Activated CD8-positive, alpha-beta T cell treated with anti-CD3 and anti-CD28 coated beads, Interleukin-2, amount 10 ng/mL, durations not matched to agents 7 days and 5 days (primary cell): ENCODE measurements around the gene SLC22A12. TPM values are rescaled to one million over a fixed set of nuclear protein-coding genes. Genes with fewer than 3 reads are reported as not detected.

Experiments
- ATAC-seq: fragments of 150-1000 bp; cut with Tn5 transposase; one replicate; pipeline ENCODE4 v1.10.0; 2021; ENCODE audit warnings: moderate library complexity
- CTCF ChIA-PET: fragments of 350-600 bp; sonication (Branson Sonifier 250); formaldehyde crosslinking; loops from one replicate; lab custom pipeline; 2021; ENCODE audit warnings: antibody characterized with exemption; lab: Charles Lee
- POLR2A ChIA-PET: fragments of 350-600 bp; sonication (Branson Sonifier 250); formaldehyde crosslinking; loops from one replicate; lab custom pipeline; 2021; ENCODE audit warnings: antibody characterized with exemption; lab: Charles Lee
- DNase-seq: peaks from one replicate; pipeline ENCODE4 v3.0.0-alpha.2; 2020
- H3K27ac Mint-ChIP-seq: one replicate; pipeline ENCODE4 v1.8.0; 2021; ENCODE audit warnings: mild to moderate bottlenecking, mixed read lengths
- H3K27me3 Mint-ChIP-seq: one replicate; pipeline ENCODE4 v1.8.0; 2021; ENCODE audit warnings: low read depth, mixed read lengths
- H3K36me3 Mint-ChIP-seq: one replicate; pipeline ENCODE4 v1.8.0; 2021; ENCODE audit warnings: low read depth, mixed read lengths
- H3K4me1 Mint-ChIP-seq: one replicate; pipeline ENCODE4 v1.8.0; 2021; ENCODE audit warnings: low read depth, mixed read lengths
- H3K4me3 Mint-ChIP-seq: one replicate; pipeline ENCODE4 v1.8.0; 2021; ENCODE audit warnings: mild to moderate bottlenecking, mixed read lengths
- H3K9me3 Mint-ChIP-seq: one replicate; pipeline ENCODE4 v1.8.0; 2022; ENCODE audit warnings: mixed read lengths; ENCODE audit not compliant: insufficient read depth
- total RNA-seq, 2 experiments: library from RNA; stranded (reverse); gene quantifications; one replicate each; pipeline ENCODE4 v1.2.3, GENCODE V29; 2021

The SLC22A12 gene
- total RNA-seq, 2 experiments from 2014 or later = not detected

GRCh38 chr11:64577202-64577601 is 13.8 kb upstream of the SLC22A12 start:
- CTCF ChIA-PET = no interaction called here
- ATAC-seq (no peak), DNase-seq (no peak)
- Mint-ChIP-seq H3K36me3 (no peaks in the 10 kb centered on the region), H3K4me3 (no peak overlapping the region), H3K27me3 (peaks cover 9% of the 10 kb centered on the region), H3K27ac (no peak overlapping the region), H3K4me1 (no peaks in the 10 kb centered on the region), H3K9me3 (no peaks in the 10 kb centered on the region)
- POLR2A ChIA-PET = interaction anchor here (0.6 kb wide), 1 partner anchor 211 kb away, joined by 3 read pairs; no protein-coding TSS in a partner anchor

- Mint-ChIP-seq H3K4me3 (no peak overlapping the region), H3K4me1 (no peaks in the 10 kb centered on the region), H3K9me3 (no peaks in the 10 kb centered on the region), H3K27me3 (peaks cover 2% of the 10 kb centered on the region), H3K27ac (no peak overlapping the region), H3K36me3 (no peaks in the 10 kb centered on the region)
- CTCF ChIA-PET = interaction anchor here (0.7 kb wide), 1 partner anchor 1137 kb away, joined by 3 read pairs; no protein-coding TSS in a partner anchor
- ATAC-seq = no peak
- DNase-seq = no peak
- POLR2A ChIA-PET = no interaction called here
Observed at GRCh38 chr11:64580412-64580811, 10.6 kb upstream of the SLC22A12 start.

- Mint-ChIP-seq H3K27ac (no peak overlapping the region), H3K4me1 (no peaks in the 10 kb centered on the region), H3K36me3 (no peaks in the 10 kb centered on the region), H3K9me3 (no peaks in the 10 kb centered on the region), H3K4me3 (no peak overlapping the region), H3K27me3 (peaks cover 3% of the 10 kb centered on the region)
- ATAC-seq (no peak), DNase-seq (no peak)
- ChIA-PET POLR2A (no interaction called here), CTCF (no interaction called here)
Observed at GRCh38 chr11:64581057-64581523, 9.9 kb upstream of the SLC22A12 start.

GRCh38 chr11:64582885-64583284 is 8.1 kb upstream of the SLC22A12 start:
- no peak overlapping the region for H3K4me3 Mint-ChIP-seq
- no peak overlapping the region for H3K27ac Mint-ChIP-seq
- no peaks in the 10 kb centered on the region for H3K4me1 Mint-ChIP-seq
- POLR2A ChIA-PET = no interaction called here
- no peak for ATAC-seq
- H3K36me3 Mint-ChIP-seq = no peaks in the 10 kb centered on the region
- peaks cover 12% of the 10 kb centered on the region for H3K27me3 Mint-ChIP-seq
- no peak for DNase-seq
- CTCF ChIA-PET = no interaction called here
- H3K9me3 Mint-ChIP-seq = no peaks in the 10 kb centered on the region

GRCh38 chr11:64583296-64584262 is 7.4 kb upstream of the SLC22A12 start:
- ChIA-PET CTCF (no interaction called here), POLR2A (no interaction called here)
- Mint-ChIP-seq H3K36me3 (no peaks in the 10 kb centered on the region), H3K27ac (no peak overlapping the region), H3K9me3 (no peaks in the 10 kb centered on the region), H3K27me3 (peaks cover 19% of the 10 kb centered on the region), H3K4me3 (no peak overlapping the region), H3K4me1 (no peaks in the 10 kb centered on the region)
- no peak for ATAC-seq
- no peak for DNase-seq

- Mint-ChIP-seq H3K27me3 (peaks cover 18% of the 10 kb centered on the region), H3K27ac (no peak overlapping the region), H3K36me3 (no peaks in the 10 kb centered on the region), H3K9me3 (no peaks in the 10 kb centered on the region), H3K4me1 (no peaks in the 10 kb centered on the region), H3K4me3 (no peak overlapping the region)
- ChIA-PET POLR2A (no interaction called here), CTCF (no interaction called here)
- DNase-seq = no peak
- no peak for ATAC-seq
Observed at GRCh38 chr11:64585150-64585549, 5.9 kb upstream of the SLC22A12 start.

- Mint-ChIP-seq H3K4me1 (no peaks in the 10 kb centered on the region), H3K27ac (no peak overlapping the region)
- CTCF ChIA-PET = no interaction called here
Observed at GRCh38 chr11:64586366-64586765, 4.7 kb upstream of the SLC22A12 start.

GRCh38 chr11:64588701-64589100 is 2.3 kb upstream of the SLC22A12 start:
- H3K4me3 Mint-ChIP-seq = no peak overlapping the region
- CTCF ChIA-PET = interaction anchor here (0.8 kb wide), 1 partner anchor 35 kb away, joined by 3 read pairs; no protein-coding TSS in a partner anchor

More at GRCh38 chr11:64586366-64586765, 4.7 kb upstream of the SLC22A12 start:
- DNase-seq = no peak
- Mint-ChIP-seq H3K27me3 (peaks cover 18% of the 10 kb centered on the region), H3K9me3 (no peaks in the 10 kb centered on the region), H3K36me3 (no peaks in the 10 kb centered on the region), H3K4me3 (no peak overlapping the region)
- POLR2A ChIA-PET = no interaction called here
- no peak for ATAC-seq

GRCh38 chr11:64591257-64592233 is 525 bp downstream of the SLC22A12 start:
- no peak overlapping the region for H3K4me3 Mint-ChIP-seq
- H3K27ac Mint-ChIP-seq = no peak overlapping the region
- CTCF ChIA-PET = no interaction called here

More at GRCh38 chr11:64588701-64589100, 2.3 kb upstream of the SLC22A12 start:
- no peaks in the 10 kb centered on the region for H3K36me3 Mint-ChIP-seq
- peaks cover 18% of the 10 kb centered on the region for H3K27me3 Mint-ChIP-seq
- no peak for DNase-seq
- no peak for ATAC-seq
- H3K4me1 Mint-ChIP-seq = no peaks in the 10 kb centered on the region
- no peak overlapping the region for H3K27ac Mint-ChIP-seq
- POLR2A ChIA-PET = no interaction called here
- no peaks in the 10 kb centered on the region for H3K9me3 Mint-ChIP-seq

GRCh38 chr11:64592234-64592615 is 1.2 kb downstream of the SLC22A12 start:
- Mint-ChIP-seq H3K4me1 (no peaks in the 10 kb centered on the region), H3K27ac (no peak overlapping the region), H3K9me3 (no peaks in the 10 kb centered on the region), H3K4me3 (no peak overlapping the region), H3K27me3 (peaks cover 11% of the 10 kb centered on the region), H3K36me3 (no peaks in the 10 kb centered on the region)
- ChIA-PET POLR2A (no interaction called here), CTCF (no interaction called here)
- no peak for DNase-seq
- ATAC-seq = no peak

More at GRCh38 chr11:64591257-64592233, 525 bp downstream of the SLC22A12 start:
- no peaks in the 10 kb centered on the region for H3K36me3 Mint-ChIP-seq
- no peak for DNase-seq
- POLR2A ChIA-PET = no interaction called here
- H3K4me1 Mint-ChIP-seq = no peaks in the 10 kb centered on the region
- no peak for ATAC-seq
- H3K9me3 Mint-ChIP-seq = no peaks in the 10 kb centered on the region
- peaks cover 13% of the 10 kb centered on the region for H3K27me3 Mint-ChIP-seq

- DNase-seq (no peak), ATAC-seq (no peak)
- no peaks in the 10 kb centered on the region for H3K36me3 Mint-ChIP-seq
- H3K4me3 Mint-ChIP-seq = no peak overlapping the region
- H3K27ac Mint-ChIP-seq = no peak overlapping the region
- no peaks in the 10 kb centered on the region for H3K9me3 Mint-ChIP-seq
- peaks cover 11% of the 10 kb centered on the region for H3K27me3 Mint-ChIP-seq
- H3K4me1 Mint-ChIP-seq = no peaks in the 10 kb centered on the region
- ChIA-PET POLR2A (no interaction called here), CTCF (no interaction called here)
Observed at GRCh38 chr11:64592656-64593055, 1.6 kb downstream of the SLC22A12 start.
